ENCODE data around the gene CCDC40.

CCDC40 gene

GRCh38 chr17:80080081-80080480, 43.6 kb downstream of the CCDC40 start:
- no peak for DNase-seq (ENCODE audit: insufficient read length, low spot score)
- FAIRE-seq = no peak
- no peak for TF ChIP-seq CTCF (IDR thresholded peaks at IDR 0.05; ENCODE audit: insufficient read depth, missing control alignments)

DNA sequence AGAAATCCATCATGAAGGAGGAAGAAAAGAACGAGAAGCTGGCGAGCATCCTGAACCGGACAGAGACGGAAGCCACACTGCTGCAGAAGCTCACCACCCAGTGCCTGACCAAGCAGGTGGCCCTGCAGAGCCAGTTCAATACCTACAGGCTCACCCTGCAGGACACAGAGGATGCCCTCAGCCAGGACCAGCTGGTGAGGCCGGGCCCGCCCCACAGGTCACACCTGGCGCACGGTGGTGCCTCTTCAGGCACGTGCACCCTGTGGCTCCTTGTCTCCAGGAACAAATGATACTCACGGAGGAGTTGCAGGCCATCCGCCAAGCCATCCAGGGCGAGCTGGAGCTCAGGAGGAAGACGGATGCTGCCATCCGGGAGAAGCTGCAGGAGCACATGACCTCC, 45.2 kb downstream of the CCDC40 start:
- no peak for DNase-seq (ENCODE audit: insufficient read length, low spot score)
- no peak for FAIRE-seq
- TF ChIP-seq CTCF (IDR thresholded peaks at IDR 0.05; ENCODE audit: insufficient read depth, missing control alignments) = no peak

DNA sequence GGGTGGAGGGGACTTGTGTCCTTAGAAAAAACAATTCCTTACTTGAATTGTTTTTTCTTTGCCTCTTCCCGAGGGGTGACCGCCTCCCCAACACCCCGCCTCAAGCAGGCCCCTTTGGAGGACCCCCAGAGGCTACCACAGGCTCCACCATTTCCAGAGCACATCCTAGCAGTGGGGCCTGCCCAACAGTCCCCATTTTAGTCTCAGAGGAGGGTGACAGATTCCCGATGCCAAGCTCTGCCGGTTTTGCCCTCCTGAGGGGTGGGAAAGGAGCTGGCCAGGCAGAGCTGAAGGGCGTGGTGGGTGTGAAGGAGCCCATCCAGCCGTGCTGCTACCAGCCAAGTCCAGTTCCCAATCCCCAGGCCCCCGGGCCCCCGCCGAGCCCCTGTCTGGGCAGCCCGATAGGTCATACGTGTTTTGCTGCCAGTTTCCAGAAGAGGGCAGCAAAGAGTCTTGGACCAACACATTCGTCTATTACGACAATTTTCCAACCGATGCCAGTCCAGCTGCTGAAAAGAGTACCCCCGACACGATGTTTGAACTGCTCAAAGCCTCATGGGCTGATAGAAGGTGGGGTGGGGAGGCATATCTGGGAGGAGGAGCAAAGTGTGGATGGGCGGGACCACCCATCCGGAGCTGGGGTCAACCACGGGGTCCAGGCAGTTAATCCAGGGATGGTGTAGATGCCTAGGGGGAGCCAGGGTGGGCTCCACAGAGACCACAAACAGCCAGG, 46.1 kb downstream of the CCDC40 start:
- DNase-seq (ENCODE audit: insufficient read length, low spot score) = peak; percentile 79
- TF ChIP-seq CTCF (IDR thresholded peaks at IDR 0.05; ENCODE audit: insufficient read depth, missing control alignments) = peak; percentile 89
- FAIRE-seq = no peak

DNA sequence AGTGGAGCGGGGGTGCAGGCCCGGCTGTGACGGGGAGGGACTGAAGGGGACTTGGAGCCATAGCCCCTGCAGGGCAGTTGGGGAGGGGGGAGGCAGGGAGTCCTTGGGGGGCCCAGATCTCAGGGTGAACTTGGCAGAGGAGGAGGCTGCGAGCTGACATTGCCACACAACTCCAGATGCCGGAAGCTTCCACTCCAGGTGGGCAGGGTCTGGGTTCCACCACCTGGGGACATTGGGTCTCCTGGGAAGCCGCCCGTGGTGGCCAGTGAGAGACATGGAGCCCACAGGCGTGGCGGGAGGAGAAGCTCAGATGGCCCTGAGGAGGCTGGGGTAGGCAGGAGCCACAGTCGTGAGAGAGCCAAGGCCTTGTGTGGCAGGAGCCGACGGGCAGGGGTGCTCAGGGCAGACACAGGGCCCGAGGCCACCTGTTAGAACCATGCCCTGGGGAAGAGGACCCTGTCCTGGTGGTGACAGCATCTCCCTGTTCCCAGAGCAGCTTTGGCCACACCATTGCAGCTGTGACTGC, 46.8 kb downstream of the CCDC40 start:
- no peak for TF ChIP-seq CTCF (IDR thresholded peaks at IDR 0.05; ENCODE audit: insufficient read depth, missing control alignments)
- FAIRE-seq (no peak), DNase-seq (ENCODE audit: insufficient read length, low spot score) (no peak)

GRCh38 chr17:80084773-80085172, 48.3 kb downstream of the CCDC40 start:
- DNase-seq (ENCODE audit: insufficient read length, low spot score) = no peak
- no peak for TF ChIP-seq CTCF (IDR thresholded peaks at IDR 0.05; ENCODE audit: insufficient read depth, missing control alignments)
- no peak for FAIRE-seq

GRCh38 chr17:80086081-80086480, 49.6 kb downstream of the CCDC40 start:
- no peak for FAIRE-seq
- DNase-seq (ENCODE audit: insufficient read length, low spot score) = no peak
- no peak for TF ChIP-seq CTCF (IDR thresholded peaks at IDR 0.05; ENCODE audit: insufficient read depth, missing control alignments)

DNA sequence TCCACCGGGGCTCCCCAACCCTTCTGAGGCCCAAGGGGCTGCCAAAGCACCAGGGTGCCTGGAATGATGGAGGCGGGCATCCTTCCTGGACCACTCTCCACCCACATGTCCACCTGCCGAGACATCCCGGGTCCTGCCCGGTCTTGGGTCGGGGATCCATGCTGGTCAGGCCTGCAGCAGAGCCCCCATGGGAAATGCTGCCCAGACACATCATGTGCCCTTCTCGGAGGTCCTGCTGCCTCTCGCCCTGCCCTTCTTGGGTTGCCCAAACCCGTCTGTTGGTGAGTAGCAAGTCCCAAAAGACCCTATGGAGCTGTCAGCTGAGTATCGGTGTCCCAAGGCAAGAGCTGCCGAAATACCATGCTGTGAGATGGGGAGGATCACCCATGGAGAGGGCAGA, 50.2 kb downstream of the CCDC40 start:
- TF ChIP-seq CTCF (IDR thresholded peaks at IDR 0.05; ENCODE audit: insufficient read depth, missing control alignments) = no peak
- DNase-seq (ENCODE audit: insufficient read length, low spot score) (no peak), FAIRE-seq (no peak)
